ES-I3 (cell line): ENCODE results near the gene PPARA.

ENCODE experiments used
- H3K36me3 ChIP-seq: 2 replicates; pipeline ENCODE4 v1.6.1; 2013; ENCODE audit warnings: mild to moderate bottlenecking, low read length, control low read depth, moderate library complexity; ENCODE audit not compliant: insufficient read depth
- H3K4me1 ChIP-seq: 2 replicates; pipeline ENCODE4 v1.6.1; 2013; ENCODE audit warnings: mild to moderate bottlenecking, control low read depth, low read length; ENCODE audit not compliant: insufficient read depth
- H3K9ac ChIP-seq: 2 replicates; pipeline ENCODE4 v1.6.1; 2013; ENCODE audit warnings: low read depth, mild to moderate bottlenecking, low read length, moderate library complexity
- H3K9me3 ChIP-seq: 2 replicates; pipeline ENCODE4 v1.6.1; 2013; ENCODE audit warnings: mild to moderate bottlenecking, low read length, moderate library complexity; ENCODE audit not compliant: control insufficient read depth, insufficient read depth

Gene PPARA

GRCh38 chr22:46202897-46203600, 52.7 kb downstream of the PPARA start:
- Histone ChIP-seq H3K36me3 (no peaks in the 10 kb centered on the region), H3K9me3 (peaks cover 2% of the 10 kb centered on the region; the same call in 1 of the 2 replicates), H3K4me1 (peaks cover 12% of the 10 kb centered on the region; the same call in 1 of the 2 replicates), H3K9ac (no peak overlapping the region)

GRCh38 chr22:46203601-46203980, 53.3 kb downstream of the PPARA start:
- Histone ChIP-seq H3K9me3 (peaks cover 2% of the 10 kb centered on the region; the same call in 1 of the 2 replicates), H3K36me3 (no peaks in the 10 kb centered on the region), H3K9ac (no peak overlapping the region), H3K4me1 (peaks cover 12% of the 10 kb centered on the region; the same call in 1 of the 2 replicates)

GRCh38 chr22:46209262-46209661, 58.9 kb downstream of the PPARA start:
- H3K4me1 ChIP-seq, result no peaks in the 10 kb centered on the region
- no peak overlapping the region for H3K9ac ChIP-seq
- no peaks in the 10 kb centered on the region; the same call in 1 of the 2 replicates for H3K9me3 ChIP-seq
- H3K36me3 ChIP-seq, result no peaks in the 10 kb centered on the region

- Histone ChIP-seq H3K4me1 (no peaks in the 10 kb centered on the region), H3K9me3 (no peaks in the 10 kb centered on the region; the same call in 1 of the 2 replicates), H3K36me3 (no peaks in the 10 kb centered on the region), H3K9ac (no peak overlapping the region)
These were observed 61.9 kb downstream of the PPARA start for GRCh38 chr22:46212195-46212594.

- Histone ChIP-seq H3K9ac (no peak overlapping the region), H3K9me3 (no peaks in the 10 kb centered on the region; the same call in 1 of the 2 replicates), H3K36me3 (no peaks in the 10 kb centered on the region), H3K4me1 (no peaks in the 10 kb centered on the region)
These were observed 62.7 kb downstream of the PPARA start for GRCh38 chr22:46213052-46213451.

- no peaks in the 10 kb centered on the region; the same call in 1 of the 2 replicates for H3K9me3 ChIP-seq
- H3K36me3 ChIP-seq, result no peaks in the 10 kb centered on the region
- H3K9ac ChIP-seq, result no peak overlapping the region
- no peaks in the 10 kb centered on the region for H3K4me1 ChIP-seq
These were observed 63.8 kb downstream of the PPARA start for GRCh38 chr22:46214149-46214548.

GRCh38 chr22:46214616-46215015, 64.3 kb downstream of the PPARA start:
- H3K9ac ChIP-seq, result no peak overlapping the region
- H3K36me3 ChIP-seq, result no peaks in the 10 kb centered on the region
- no peaks in the 10 kb centered on the region for H3K9me3 ChIP-seq
- H3K4me1 ChIP-seq, result no peaks in the 10 kb centered on the region

GRCh38 chr22:46219636-46220035, 69.3 kb downstream of the PPARA start:
- Histone ChIP-seq H3K36me3 (no peaks in the 10 kb centered on the region), H3K9me3 (no peaks in the 10 kb centered on the region), H3K9ac (no peak overlapping the region)

GRCh38 chr22:46220921-46221320, 70.6 kb downstream of the PPARA start:
- Histone ChIP-seq H3K4me1 (no peaks in the 10 kb centered on the region), H3K9ac (no peak overlapping the region), H3K9me3 (no peaks in the 10 kb centered on the region), H3K36me3 (no peaks in the 10 kb centered on the region)

More at GRCh38 chr22:46219636-46220035, 69.3 kb downstream of the PPARA start:
- no peaks in the 10 kb centered on the region for H3K4me1 ChIP-seq

- no peaks in the 10 kb centered on the region for H3K9me3 ChIP-seq
- no peaks in the 10 kb centered on the region for H3K4me1 ChIP-seq
- no peaks in the 10 kb centered on the region for H3K36me3 ChIP-seq
- no peak overlapping the region for H3K9ac ChIP-seq
These were observed 73.9 kb downstream of the PPARA start for GRCh38 chr22:46224044-46224897.

GRCh38 chr22:46224898-46225290, 74.6 kb downstream of the PPARA start:
- Histone ChIP-seq H3K4me1 (no peaks in the 10 kb centered on the region), H3K36me3 (no peaks in the 10 kb centered on the region), H3K9me3 (no peaks in the 10 kb centered on the region), H3K9ac (no peak overlapping the region)

- Histone ChIP-seq H3K36me3 (no peaks in the 10 kb centered on the region), H3K9me3 (no peaks in the 10 kb centered on the region), H3K4me1 (no peaks in the 10 kb centered on the region), H3K9ac (no peak overlapping the region)
These were observed 75.3 kb downstream of the PPARA start for GRCh38 chr22:46225631-46226030.

- Histone ChIP-seq H3K36me3 (no peaks in the 10 kb centered on the region), H3K9me3 (no peaks in the 10 kb centered on the region), H3K9ac (no peak overlapping the region), H3K4me1 (no peaks in the 10 kb centered on the region)
These were observed 76.3 kb downstream of the PPARA start for GRCh38 chr22:46226577-46226976.

- Histone ChIP-seq H3K9me3 (no peaks in the 10 kb centered on the region), H3K36me3 (no peaks in the 10 kb centered on the region), H3K9ac (no peak overlapping the region), H3K4me1 (no peaks in the 10 kb centered on the region)
These were observed 79.4 kb downstream of the PPARA start for GRCh38 chr22:46229701-46230100.
